Activated naive CD8-positive, alpha-beta T cell treated with anti-CD3 and anti-CD28 coated beads, Interleukin-2, amount 10 ng/mL, durations not matched to agents 7 days and 5 days (primary cell): ENCODE measurements around the gene CRYBB2. TPM values are rescaled to one million over a fixed set of nuclear protein-coding genes. Genes with fewer than 3 reads are reported as not detected.

Experiments
- ATAC-seq: fragments of 150-1000 bp; cut with Tn5 transposase; one replicate; pipeline ENCODE4 v1.10.0; 2021; ENCODE audit warnings: low read depth, moderate library complexity
- POLR2A ChIA-PET: fragments of 350-600 bp; sonication (Branson Sonifier 250); formaldehyde crosslinking; loops from one replicate; lab custom pipeline; 2021; ENCODE audit warnings: antibody characterized with exemption; lab: Charles Lee
- DNase-seq: peaks from one replicate; pipeline ENCODE4 v3.0.0; 2021
- H3K27ac Mint-ChIP-seq: one replicate; pipeline ENCODE4 v1.8.0; 2022; ENCODE audit warnings: mild to moderate bottlenecking, mixed read lengths
- H3K27me3 Mint-ChIP-seq: one replicate; pipeline ENCODE4 v1.8.0; 2022; ENCODE audit warnings: mild to moderate bottlenecking, moderate library complexity, mixed read lengths
- H3K36me3 Mint-ChIP-seq: one replicate; pipeline ENCODE4 v1.8.0; 2021; ENCODE audit warnings: mild to moderate bottlenecking, mixed read lengths
- H3K4me1 Mint-ChIP-seq: one replicate; pipeline ENCODE4 v1.8.0; 2021; ENCODE audit warnings: mixed read lengths
- H3K4me3 Mint-ChIP-seq: one replicate; pipeline ENCODE4 v1.8.0; 2022; ENCODE audit warnings: mild to moderate bottlenecking, moderate library complexity, mixed read lengths
- H3K9me3 Mint-ChIP-seq: one replicate; pipeline ENCODE4 v1.8.0; 2021; ENCODE audit warnings: mixed read lengths
- total RNA-seq, 2 experiments: library from RNA; stranded (reverse); gene quantifications; one replicate each; pipeline ENCODE4 v1.2.3, GENCODE V29; 2021

CRYBB2 gene
- total RNA-seq, 2 experiments from 2014 or later = not detected

- Mint-ChIP-seq H3K4me1 (peaks cover 2% of the 10 kb centered on the region), H3K27ac (no peak overlapping the region), H3K9me3 (peaks cover 7% of the 10 kb centered on the region), H3K36me3 (peaks cover 18% of the 10 kb centered on the region), H3K4me3 (no peak overlapping the region), H3K27me3 (no peaks in the 10 kb centered on the region)
- ATAC-seq (no peak), DNase-seq (no peak)
- POLR2A ChIA-PET = no interaction called here
Observed at GRCh38 chr22:25183949-25184619, 35.4 kb upstream of the CRYBB2 start.

GRCh38 chr22:25186140-25186539, 33.3 kb upstream of the CRYBB2 start:
- ATAC-seq = no peak
- H3K27ac Mint-ChIP-seq = no peak overlapping the region
- H3K4me3 Mint-ChIP-seq = no peak overlapping the region
- no peaks in the 10 kb centered on the region for H3K9me3 Mint-ChIP-seq
- no peaks in the 10 kb centered on the region for H3K27me3 Mint-ChIP-seq
- H3K4me1 Mint-ChIP-seq = peaks cover 2% of the 10 kb centered on the region
- POLR2A ChIA-PET = no interaction called here
- H3K36me3 Mint-ChIP-seq = peaks cover 8% of the 10 kb centered on the region
- no peak for DNase-seq

DNA sequence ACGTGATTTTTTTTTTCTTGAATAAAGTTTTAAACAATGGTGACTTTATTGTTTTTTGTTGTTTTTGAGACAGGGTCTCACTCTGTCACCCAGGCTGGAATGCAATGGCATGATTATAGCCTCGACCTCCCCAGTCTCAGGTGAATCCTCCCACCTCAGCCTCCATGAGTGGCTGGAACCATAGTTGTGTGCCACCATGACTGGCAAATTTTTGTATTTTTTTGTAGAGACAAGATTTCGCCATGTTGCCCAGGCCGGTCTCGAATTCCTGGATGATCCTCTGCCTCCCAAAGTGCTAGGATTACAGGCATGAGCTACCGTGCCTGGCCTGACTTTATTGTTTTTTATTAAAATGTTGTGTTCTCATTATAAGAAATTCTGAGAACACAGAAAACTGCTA, 32.0 kb upstream of the CRYBB2 start:
- DNase-seq (no peak), ATAC-seq (no peak)
- Mint-ChIP-seq H3K27ac (no peak overlapping the region), H3K4me3 (no peak overlapping the region), H3K4me1 (peaks cover 2% of the 10 kb centered on the region), H3K9me3 (no peaks in the 10 kb centered on the region), H3K27me3 (no peaks in the 10 kb centered on the region), H3K36me3 (peaks cover 2% of the 10 kb centered on the region)
- POLR2A ChIA-PET = no interaction called here

GRCh38 chr22:25192406-25192805, 27.0 kb upstream of the CRYBB2 start:
- ATAC-seq (no peak), DNase-seq (no peak)
- Mint-ChIP-seq H3K36me3 (peaks cover 2% of the 10 kb centered on the region), H3K4me3 (no peak overlapping the region), H3K9me3 (no peaks in the 10 kb centered on the region), H3K27me3 (no peaks in the 10 kb centered on the region), H3K4me1 (no peaks in the 10 kb centered on the region), H3K27ac (no peak overlapping the region)
- POLR2A ChIA-PET = no interaction called here

DNA sequence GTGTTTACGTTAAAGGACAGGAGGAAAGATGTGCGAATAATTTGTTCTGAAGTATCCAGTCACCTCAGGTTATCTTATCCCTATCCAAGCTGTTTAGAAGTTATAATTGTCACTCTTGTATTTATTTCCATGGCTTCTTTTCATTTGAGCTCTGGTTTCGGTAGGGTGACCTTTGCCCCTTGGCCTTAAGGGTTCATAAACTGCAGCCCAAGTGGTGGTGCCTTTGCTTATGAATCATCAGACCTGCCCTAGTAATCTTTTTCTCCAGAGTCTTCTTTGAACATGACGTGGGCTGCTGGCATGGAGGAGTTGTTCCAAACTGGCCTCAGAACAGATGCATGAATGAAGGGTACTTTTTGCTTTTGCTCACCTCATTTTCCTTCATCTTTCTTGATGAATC, 26.3 kb upstream of the CRYBB2 start:
- Mint-ChIP-seq H3K27ac (no peak overlapping the region), H3K4me1 (no peaks in the 10 kb centered on the region), H3K36me3 (peaks cover 2% of the 10 kb centered on the region), H3K9me3 (no peaks in the 10 kb centered on the region), H3K4me3 (no peak overlapping the region), H3K27me3 (no peaks in the 10 kb centered on the region)
- DNase-seq = no peak
- POLR2A ChIA-PET = no interaction called here
- no peak for ATAC-seq

GRCh38 chr22:25193548-25193947, 25.9 kb upstream of the CRYBB2 start:
- H3K4me3 Mint-ChIP-seq = no peak overlapping the region
- no peaks in the 10 kb centered on the region for H3K4me1 Mint-ChIP-seq
- ATAC-seq (no peak), DNase-seq (no peak)
- H3K36me3 Mint-ChIP-seq = peaks cover 2% of the 10 kb centered on the region
- POLR2A ChIA-PET = no interaction called here
- H3K27me3 Mint-ChIP-seq = no peaks in the 10 kb centered on the region
- no peaks in the 10 kb centered on the region for H3K9me3 Mint-ChIP-seq
- H3K27ac Mint-ChIP-seq = peak overlapping the region; percentile 3

DNA sequence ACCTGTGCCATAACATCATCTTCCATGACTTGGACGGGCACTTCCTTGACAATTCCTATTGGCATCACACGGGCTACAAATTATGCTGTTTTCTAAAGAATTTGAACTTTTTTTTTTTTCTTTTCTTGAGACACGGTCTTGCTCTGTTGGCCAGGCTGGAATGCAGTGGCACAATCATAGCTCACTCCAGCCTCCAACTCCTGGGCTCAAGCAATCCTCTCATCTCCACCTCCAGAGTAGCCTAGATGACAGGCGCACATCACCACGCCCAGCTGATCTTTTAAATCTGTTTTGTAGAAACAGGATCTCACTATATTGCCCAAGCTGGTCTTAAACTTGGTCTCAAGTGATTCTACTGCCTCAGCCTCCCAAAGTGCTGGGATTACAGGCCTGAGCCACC, 23.1 kb upstream of the CRYBB2 start:
- H3K9me3 Mint-ChIP-seq = no peaks in the 10 kb centered on the region
- POLR2A ChIA-PET = no interaction called here
- no peak overlapping the region for H3K27ac Mint-ChIP-seq
- ATAC-seq = no peak
- peaks cover 2% of the 10 kb centered on the region for H3K36me3 Mint-ChIP-seq
- no peak overlapping the region for H3K4me3 Mint-ChIP-seq
- H3K4me1 Mint-ChIP-seq = peaks cover 8% of the 10 kb centered on the region
- DNase-seq = no peak
- H3K27me3 Mint-ChIP-seq = no peaks in the 10 kb centered on the region

- no peak overlapping the region for H3K4me3 Mint-ChIP-seq
- POLR2A ChIA-PET = interaction anchor here (0.6 kb wide), 1 partner anchor 264 kb away, joined by 7 read pairs; no protein-coding TSS in a partner anchor
- no peak overlapping the region for H3K27ac Mint-ChIP-seq
- ATAC-seq = no peak
- no peaks in the 10 kb centered on the region for H3K27me3 Mint-ChIP-seq
- DNase-seq = no peak
- peaks cover 2% of the 10 kb centered on the region for H3K36me3 Mint-ChIP-seq
- no peaks in the 10 kb centered on the region for H3K9me3 Mint-ChIP-seq
- peaks cover 17% of the 10 kb centered on the region for H3K4me1 Mint-ChIP-seq
Observed at GRCh38 chr22:25197340-25197739, 22.1 kb upstream of the CRYBB2 start.

DNA sequence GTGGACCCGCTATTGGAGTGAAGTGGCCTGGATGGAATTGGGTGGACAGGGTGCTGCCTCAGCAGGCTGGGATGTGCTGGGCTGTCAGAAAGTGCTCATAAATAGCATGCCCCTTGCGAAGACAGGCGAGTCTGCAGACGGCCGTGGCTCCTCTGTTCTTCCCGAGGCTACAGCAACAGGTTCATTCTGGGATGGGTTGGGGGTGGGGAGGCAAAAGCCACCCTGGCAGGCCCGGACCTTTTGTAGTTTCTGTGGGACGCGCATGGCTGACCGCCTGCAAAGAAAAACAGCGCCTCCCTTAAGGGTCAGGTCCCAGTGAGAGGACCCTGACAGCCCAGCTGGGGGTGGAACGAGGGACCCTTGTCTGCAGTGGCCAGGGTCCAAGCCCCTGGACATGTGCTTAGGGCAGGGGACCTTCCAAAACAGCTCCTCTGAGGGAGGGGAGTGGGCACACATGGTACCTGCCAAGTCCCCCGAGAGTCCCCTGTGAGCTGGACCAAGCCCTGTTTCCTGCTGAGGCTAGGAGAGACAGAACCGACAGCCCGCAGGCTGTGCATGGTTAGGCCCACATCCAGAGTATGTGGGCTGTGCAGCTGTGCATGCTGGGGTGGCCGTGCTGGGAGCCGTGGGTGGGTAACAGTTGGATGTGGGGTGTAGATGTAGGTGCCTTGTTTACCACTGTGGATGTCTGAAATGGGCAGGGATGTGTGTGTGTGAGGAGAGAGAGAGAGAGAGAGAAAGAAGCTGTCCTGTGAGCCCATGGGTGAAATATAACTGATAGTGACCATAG, 19.5 kb upstream of the CRYBB2 start, which contains the start of gene CRYBB3:
TSS of gene CRYBB3 (plus strand) at position 128 of the 790 bp plus-strand sequence. CDS start 1,539 bp downstream, outside the sequence.
- H3K27ac Mint-ChIP-seq = peak within 1 kb of the TSS; percentile 74
- ATAC-seq (no peak), DNase-seq (no peak)
- H3K4me1 Mint-ChIP-seq = peaks cover 17% of the 10 kb centered on the region
- H3K4me3 Mint-ChIP-seq = no peak within 1 kb of the TSS
- H3K36me3 Mint-ChIP-seq = no peaks in the 10 kb centered on the region
- no peaks in the 10 kb centered on the region for H3K9me3 Mint-ChIP-seq
- POLR2A ChIA-PET = no interaction called here
- no peaks in the 10 kb centered on the region for H3K27me3 Mint-ChIP-seq

GRCh38 chr22:25200967-25201366, 18.5 kb upstream of the CRYBB2 start:
- DNase-seq = no peak
- Mint-ChIP-seq H3K27ac (peak overlapping the region; percentile 25), H3K36me3 (no peaks in the 10 kb centered on the region), H3K4me1 (peaks cover 17% of the 10 kb centered on the region), H3K27me3 (no peaks in the 10 kb centered on the region), H3K4me3 (no peak overlapping the region), H3K9me3 (no peaks in the 10 kb centered on the region)
- ATAC-seq = no peak
- POLR2A ChIA-PET = no interaction called here

DNA sequence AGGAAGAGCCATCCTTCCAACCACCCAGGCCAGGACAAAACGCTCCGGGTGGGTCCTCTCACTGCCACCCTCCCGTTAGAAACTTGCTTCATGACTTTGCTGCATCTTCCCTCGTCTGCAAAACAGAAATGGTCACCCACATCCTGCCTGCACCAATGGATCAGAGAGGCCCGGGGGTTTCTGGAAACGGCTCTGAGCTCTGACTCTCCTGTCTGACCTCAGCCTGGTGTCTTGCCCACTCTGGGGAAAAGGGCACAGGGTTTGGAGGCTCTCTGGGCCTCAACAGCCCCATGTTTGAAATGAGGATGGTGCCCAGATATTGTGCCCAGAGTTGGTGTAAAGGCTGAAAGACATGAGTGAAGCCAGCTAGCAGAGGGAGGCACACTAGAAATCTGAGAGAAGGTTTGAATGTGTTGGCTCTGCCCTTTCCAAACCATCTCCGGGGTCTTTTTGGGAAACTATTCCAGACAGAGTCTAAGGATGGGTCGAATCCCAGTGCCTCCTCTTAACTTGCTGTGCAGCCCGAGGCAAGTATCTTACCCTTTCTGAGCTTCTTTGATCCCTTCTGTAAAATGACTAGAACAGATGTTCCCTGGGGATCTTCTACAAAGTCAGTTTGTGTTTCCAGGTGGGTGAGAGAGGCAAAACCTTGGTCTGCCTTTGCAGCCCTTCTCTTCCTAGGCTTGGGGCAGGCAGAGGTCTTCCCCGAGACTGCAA, 17.7 kb upstream of the CRYBB2 start:
- DNase-seq (no peak), ATAC-seq (peak; percentile 62)
- H3K27ac Mint-ChIP-seq = peak overlapping the region; percentile 15
- no peak overlapping the region for H3K4me3 Mint-ChIP-seq
- peaks cover 17% of the 10 kb centered on the region for H3K4me1 Mint-ChIP-seq
- H3K9me3 Mint-ChIP-seq = no peaks in the 10 kb centered on the region
- H3K27me3 Mint-ChIP-seq = no peaks in the 10 kb centered on the region
- H3K36me3 Mint-ChIP-seq = no peaks in the 10 kb centered on the region
- POLR2A ChIA-PET = interaction anchor here (0.6 to 0.8 kb wide), 2 partner anchors 14 to 120 kb away, joined by 3 read pairs; no protein-coding TSS in a partner anchor

DNA sequence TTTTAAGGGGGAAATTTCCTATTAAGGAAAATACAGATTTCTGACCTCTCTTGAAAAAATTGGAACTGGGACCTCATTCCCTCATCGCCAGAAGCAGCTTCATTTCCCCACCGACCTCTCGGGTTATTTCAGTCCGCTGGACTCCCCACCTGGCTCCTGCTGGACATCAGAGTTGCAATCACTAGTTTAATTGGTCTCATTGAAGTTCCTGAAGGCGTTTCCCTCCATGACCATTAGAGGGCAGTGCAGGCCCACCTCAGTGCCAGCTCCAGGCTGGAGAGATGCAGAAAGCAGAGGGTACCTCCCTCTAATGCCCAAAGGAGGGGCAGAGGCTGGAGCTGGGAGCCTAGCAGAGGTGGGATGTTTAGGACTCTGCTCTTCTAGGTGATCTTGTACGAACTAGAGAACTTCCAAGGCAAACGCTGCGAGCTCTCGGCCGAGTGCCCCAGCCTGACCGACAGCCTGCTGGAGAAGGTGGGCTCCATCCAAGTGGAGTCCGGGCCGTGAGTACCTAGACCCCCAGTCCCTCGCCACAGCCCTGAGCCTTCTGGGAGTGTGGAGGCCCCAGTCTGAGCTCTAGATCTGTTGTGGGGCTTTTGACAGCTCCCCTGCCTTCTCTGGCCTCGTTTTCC, 17.0 kb upstream of the CRYBB2 start:
- peak overlapping the region; percentile 39 for H3K27ac Mint-ChIP-seq
- no peaks in the 10 kb centered on the region for H3K27me3 Mint-ChIP-seq
- peaks cover 17% of the 10 kb centered on the region for H3K4me1 Mint-ChIP-seq
- no peaks in the 10 kb centered on the region for H3K36me3 Mint-ChIP-seq
- ATAC-seq (peak; percentile 37), DNase-seq (peak; percentile 65)
- POLR2A ChIA-PET = interaction anchor here (0.8 kb wide), 1 partner anchor 121 kb away, joined by 3 read pairs; no protein-coding TSS in a partner anchor
- no peak overlapping the region for H3K4me3 Mint-ChIP-seq
- H3K9me3 Mint-ChIP-seq = no peaks in the 10 kb centered on the region

GRCh38 chr22:25203082-25203481, 16.4 kb upstream of the CRYBB2 start:
- Mint-ChIP-seq H3K27me3 (no peaks in the 10 kb centered on the region), H3K4me1 (peaks cover 17% of the 10 kb centered on the region), H3K9me3 (no peaks in the 10 kb centered on the region), H3K4me3 (no peak overlapping the region), H3K36me3 (no peaks in the 10 kb centered on the region), H3K27ac (no peak overlapping the region)
- POLR2A ChIA-PET = no interaction called here
- ATAC-seq (no peak), DNase-seq (no peak)
